Stimulated activated CD8-positive, alpha-beta memory T cell treated with anti-CD3 and anti-CD28 coated beads, Interleukin-12 subunit alpha, Interleukin-12 subunit beta, amount 100 ng/mL, for 24 hours (primary cell): ENCODE measurements around the gene CHEK2.
"Not testable (repeated sequence)": the region's sequence is repeated elsewhere in the genome, so short reads cannot be mapped to it uniquely, and the experiment has no call there.

Experiments used
- DNase-seq: peaks from one replicate; pipeline ENCODE4 v3.0.0-alpha.2; 2020; ENCODE audit errors: extremely low read depth

The CHEK2 gene

DNA sequence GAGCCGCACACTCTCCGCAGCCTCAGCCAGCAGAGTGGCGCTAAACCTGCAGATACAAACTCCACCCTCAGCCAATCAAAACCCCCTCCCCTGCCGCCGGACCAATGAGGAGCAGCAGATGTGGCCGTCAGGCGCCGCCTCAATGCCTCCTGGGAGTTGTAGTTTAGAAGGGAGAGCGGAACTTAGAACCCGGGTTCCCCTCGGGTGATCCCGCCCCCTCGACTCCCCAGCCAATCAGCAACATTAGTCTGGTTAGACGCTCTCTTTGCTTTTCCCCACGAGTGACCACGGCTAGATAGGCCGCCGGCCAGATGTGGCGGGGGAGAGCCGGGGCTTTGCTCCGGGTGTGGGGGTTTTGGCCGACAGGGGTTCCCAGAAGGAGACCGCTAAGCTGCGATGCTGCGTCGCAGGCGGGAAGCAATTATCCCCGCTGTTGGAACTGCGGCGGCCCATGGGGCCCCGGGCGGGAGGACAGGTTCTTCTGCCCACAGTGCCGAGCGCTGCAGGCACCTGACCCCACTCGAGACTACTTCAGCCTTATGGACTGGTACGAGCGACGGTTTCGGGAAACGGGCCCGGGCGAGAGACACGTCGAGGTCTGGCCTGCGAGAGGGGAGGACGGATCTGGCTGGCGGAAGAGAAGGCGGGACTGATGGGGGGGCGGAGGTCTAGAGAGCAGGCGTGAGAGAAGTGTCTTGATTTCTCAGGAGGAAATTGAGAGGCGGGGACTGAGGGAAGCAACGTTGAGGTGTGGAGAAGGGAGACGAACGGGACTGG, at the start of gene CHEK2, which contains the start of gene HSCB:
TSS of gene CHEK2 (minus strand) at position 36 of the 777 bp plus-strand sequence. CDS start 7,099 bp downstream, outside the sequence.
TSS of gene HSCB (plus strand) at position 255 of the 777 bp plus-strand sequence. CDS start at position 312, 57 bp downstream.
- peak; percentile 97 for DNase-seq

DNA sequence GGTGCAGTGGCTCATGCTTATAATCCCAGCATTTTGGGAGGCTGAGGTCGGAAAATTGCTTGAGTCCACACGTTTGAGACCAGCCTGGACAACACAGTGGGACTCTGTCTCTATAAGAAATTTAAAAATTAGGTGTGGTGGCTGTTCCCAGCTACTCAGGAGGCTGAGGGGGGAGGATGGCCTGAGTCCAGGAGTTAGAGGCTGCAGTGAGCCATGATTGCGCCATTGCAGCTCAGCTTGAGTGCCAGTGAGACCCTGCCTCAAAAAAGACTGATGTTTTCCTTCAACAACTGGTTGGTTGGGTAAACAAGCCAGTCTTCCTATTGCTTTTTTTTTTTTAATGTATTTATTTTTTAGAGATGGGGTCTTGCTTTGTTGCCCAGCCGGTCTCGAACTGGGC, 49.5 kb upstream of the CHEK2 start:
- no peak for DNase-seq

- no peak for DNase-seq
These were observed 47.0 kb upstream of the CHEK2 start for GRCh38 chr22:28788601-28789000.

- DNase-seq: no peak
These were observed 42.4 kb upstream of the CHEK2 start for GRCh38 chr22:28783786-28784671.

GRCh38 chr22:28780296-28780695, 38.7 kb upstream of the CHEK2 start:
- DNase-seq: no peak

GRCh38 chr22:28779833-28780232, 38.2 kb upstream of the CHEK2 start:
- no peak for DNase-seq

DNA sequence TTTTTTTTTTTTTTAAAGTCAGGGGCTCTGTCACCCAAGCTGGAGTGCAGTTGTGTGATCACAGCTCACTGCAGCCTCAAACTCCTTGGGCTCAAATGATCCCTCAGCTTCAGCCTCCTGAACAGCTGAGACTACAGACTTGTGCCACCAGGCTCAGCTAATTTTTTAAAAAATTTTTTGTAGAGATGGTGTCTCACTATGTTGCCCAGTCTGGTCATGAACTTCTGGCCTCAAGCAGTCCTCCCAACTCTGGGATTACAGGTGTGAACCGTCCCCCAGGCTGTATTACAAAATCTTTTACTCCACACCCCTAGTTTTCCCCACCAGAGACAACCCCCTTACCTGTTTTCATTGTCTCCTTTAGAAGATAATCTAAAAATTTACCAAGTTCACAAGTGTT, 32.8 kb upstream of the CHEK2 start:
- DNase-seq: no peak

- DNase-seq: no peak
These were observed 31.8 kb upstream of the CHEK2 start for GRCh38 chr22:28773461-28773867.

DNA sequence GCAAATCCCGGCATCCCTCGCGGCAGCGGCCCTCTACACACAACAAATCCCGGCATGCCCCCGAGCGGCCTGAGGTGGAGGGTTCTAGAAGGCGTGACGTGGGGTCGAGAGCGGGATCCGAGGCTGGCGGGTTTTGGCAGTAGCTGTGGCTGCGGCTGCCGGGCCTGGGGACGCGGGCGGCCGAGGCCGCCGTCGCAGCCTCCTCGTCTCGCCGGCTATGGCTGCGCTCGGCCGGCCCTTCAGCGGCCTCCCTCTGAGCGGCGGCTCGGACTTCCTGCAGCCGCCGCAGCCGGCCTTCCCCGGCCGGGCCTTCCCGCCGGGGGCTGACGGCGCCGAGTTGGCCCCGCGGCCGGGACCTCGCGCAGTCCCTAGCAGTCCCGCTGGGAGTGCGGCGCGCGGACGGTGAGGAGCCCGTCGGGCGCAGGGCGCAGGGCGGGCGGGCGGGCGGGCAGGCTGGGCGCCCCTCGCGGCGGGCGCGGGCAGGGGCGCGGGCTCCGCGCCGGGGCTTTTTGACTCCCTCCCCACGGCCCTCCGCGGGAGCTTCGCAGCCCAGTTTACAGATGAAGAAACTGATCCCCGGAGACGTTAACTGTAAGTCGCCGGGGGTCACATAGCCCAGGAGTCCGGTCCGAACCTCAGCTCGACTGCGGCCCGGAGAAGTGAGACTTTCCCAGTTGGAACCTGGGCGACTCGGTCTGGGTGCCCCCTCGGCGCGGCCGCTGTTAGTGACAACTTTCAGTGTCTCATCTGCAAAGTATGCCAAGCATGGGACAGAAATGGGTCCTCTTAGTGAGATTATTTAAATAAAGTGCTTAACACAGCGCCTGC, 31.2 kb upstream of the CHEK2 start, which contains the start of gene CCDC117:
TSS of gene CCDC117 (plus strand) at position 63 of the 828 bp plus-strand sequence. CDS start at position 218, 155 bp downstream.
- peak; percentile 76 for DNase-seq

GRCh38 chr22:28771195-28771791, 29.7 kb upstream of the CHEK2 start:
- no peak for DNase-seq

GRCh38 chr22:28769394-28770085, 27.9 kb upstream of the CHEK2 start:
- DNase-seq: no peak

- no peak for DNase-seq
These were observed 27.2 kb upstream of the CHEK2 start for GRCh38 chr22:28768701-28769393.

GRCh38 chr22:28766628-28767027, 25.0 kb upstream of the CHEK2 start:
- no peak for DNase-seq

DNA sequence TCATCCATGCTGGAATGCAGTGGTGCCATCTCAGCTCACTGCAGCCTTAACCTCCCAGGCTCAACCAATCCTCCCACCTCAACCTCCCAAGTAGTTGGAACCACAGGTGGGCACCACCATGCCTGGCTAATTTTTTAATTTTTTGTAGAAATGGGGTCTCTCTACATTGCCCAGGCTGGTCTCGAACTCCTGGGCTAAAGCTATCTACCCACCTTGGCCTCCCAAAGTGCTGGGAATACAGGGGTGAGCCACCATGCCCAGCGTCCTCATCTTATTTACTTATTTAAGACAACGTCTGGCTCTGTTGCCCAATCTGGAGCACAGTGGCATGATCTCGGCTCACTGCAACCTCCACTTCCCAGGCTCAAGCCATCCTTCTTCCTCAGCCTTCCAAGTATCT, 20.4 kb upstream of the CHEK2 start:
- DNase-seq: not testable (repeated sequence)

DNA sequence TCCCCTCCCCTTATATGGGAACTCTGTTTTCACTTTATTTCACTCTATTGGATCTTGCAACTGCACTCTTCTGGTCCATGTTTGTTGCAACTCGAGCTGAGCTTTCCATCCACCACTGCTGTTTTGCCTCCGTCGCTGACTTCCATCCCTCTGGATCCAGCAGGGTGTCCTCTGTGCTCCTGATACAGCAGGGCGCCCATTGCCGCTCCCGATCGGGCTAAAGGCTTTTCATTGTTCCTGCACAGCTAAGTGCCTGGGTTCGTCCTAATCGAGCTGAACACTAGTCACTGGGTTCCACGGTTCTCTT, 19.8 kb upstream of the CHEK2 start:
- DNase-seq: no peak

GRCh38 chr22:28759861-28760560, 18.4 kb upstream of the CHEK2 start:
- DNase-seq: no peak

- not testable (repeated sequence) for DNase-seq
These were observed 12.9 kb upstream of the CHEK2 start for GRCh38 chr22:28754512-28754911.

DNA sequence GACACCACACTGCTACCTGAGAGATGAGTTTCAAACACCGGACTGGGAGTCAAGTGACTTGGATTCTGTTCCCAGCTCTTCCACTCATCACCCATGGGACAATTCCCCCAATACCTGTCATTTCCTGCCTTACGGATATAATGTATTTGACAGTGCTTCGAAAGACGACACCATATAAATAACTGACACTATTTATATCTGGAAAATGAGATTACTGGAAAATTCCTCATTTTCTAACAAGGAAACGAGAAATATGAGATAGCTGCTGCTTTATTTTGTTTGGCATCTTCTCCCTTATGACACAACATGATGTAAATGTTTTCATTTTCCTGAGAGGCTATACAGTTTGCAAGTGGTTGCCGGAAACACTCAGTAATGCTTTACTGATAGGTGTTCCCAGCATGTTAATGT, 8.9 kb upstream of the CHEK2 start:
- no peak for DNase-seq

DNA sequence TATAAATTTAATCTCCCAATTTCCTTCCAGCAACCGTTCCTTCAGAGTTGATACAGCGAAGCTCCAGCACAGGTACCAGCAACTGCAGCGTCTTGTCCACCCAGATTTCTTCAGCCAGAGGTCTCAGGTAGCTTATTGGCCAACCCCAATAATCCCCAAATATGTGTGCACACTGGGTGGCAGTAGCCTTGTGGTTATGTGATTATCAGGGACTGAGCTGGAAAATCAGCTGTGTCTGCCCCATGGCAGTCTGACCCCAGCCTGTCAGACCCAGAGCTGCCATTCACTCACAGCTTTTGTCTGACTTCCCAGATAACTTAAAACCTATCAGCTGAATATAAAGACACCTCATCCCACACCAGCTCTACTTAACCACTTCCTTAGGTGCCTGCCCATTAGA, 2.2 kb upstream of the CHEK2 start:
- no peak for DNase-seq

DNA sequence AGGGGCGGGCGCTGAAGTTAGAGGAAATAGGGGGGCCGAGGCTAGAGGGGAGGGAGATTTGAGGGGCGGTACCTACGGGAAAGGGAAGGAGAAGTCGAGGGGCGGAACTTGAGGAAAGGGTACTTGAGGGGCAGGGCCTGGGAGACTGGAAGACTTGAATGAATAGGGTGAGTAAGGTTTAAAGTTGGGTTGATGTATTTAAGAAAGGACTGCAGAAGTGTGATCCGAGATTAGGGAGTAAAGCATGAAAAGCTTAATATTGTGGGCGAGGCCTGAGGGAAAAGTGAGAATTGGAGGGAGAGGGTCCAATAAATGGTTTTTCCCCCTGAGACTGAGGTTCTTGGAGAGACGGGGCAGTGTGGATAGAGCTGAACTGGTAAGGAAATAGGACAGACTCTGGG, 942 bp upstream of the CHEK2 start:
- DNase-seq: no peak
